H1 (cell line): ENCODE measurements around the gene ETF1.

Experiments
- CEBPB ChIP-seq: IDR thresholded peaks from 2 replicates; pipeline ENCODE4 v1.6.1; 2012; ENCODE audit warnings: low read depth, low read length
- CHD7 ChIP-seq: fragments of 300-600 bp; sonication (generic); IDR thresholded peaks from 2 replicates; pipeline ENCODE4 v1.7.1; 2012; ENCODE audit warnings: low read length, moderate library complexity, mild to moderate bottlenecking, inconsistent platforms; ENCODE audit not compliant: insufficient replicate concordance
- E2F6 ChIP-seq: IDR thresholded peaks from 2 replicates; pipeline ENCODE4 v1.6.1; 2012; ENCODE audit warnings: inconsistent platforms
- HDAC2 ChIP-seq, 2 experiments: fragments of 300-600 bp in 1 of 2; sonication (generic) in 1 of 2; IDR thresholded peaks; 2 replicates each; pipeline ENCODE4 v1.6.1; 2011 to 2012; ENCODE audit warnings: low read depth in 2 of 2, low read length in 2 of 2, mild to moderate bottlenecking in 2 of 2, moderate library complexity in 2 of 2, borderline replicate concordance in 1 of 2, inconsistent platforms in 1 of 2
- HDAC6 ChIP-seq: IDR thresholded peaks from one replicate; pipeline ENCODE4 v1.7.1; 2012; ENCODE audit warnings: low read depth, mild to moderate bottlenecking, inconsistent platforms, low read length, moderate library complexity
- JUN ChIP-seq: IDR thresholded peaks from 2 replicates; pipeline ENCODE4 v1.6.1; 2011; ENCODE audit warnings: low read depth, mild to moderate bottlenecking, improper control_type of control experiment, low read length
- JUND ChIP-seq: IDR thresholded peaks from 2 replicates; pipeline ENCODE4 v1.6.1; 2011; ENCODE audit warnings: mild to moderate bottlenecking, improper control_type of control experiment, low read length
- RAD21 ChIP-seq, 2 experiments: IDR thresholded peaks in 1 of 2; conservative IDR thresholded peaks in 1 of 2; 2 replicates each; pipeline ENCODE4 v1.6.1; 2011; ENCODE audit warnings: low read depth in 2 of 2, low read length in 2 of 2, improper control_type of control experiment in 1 of 2, inconsistent platforms in 1 of 2, mild to moderate bottlenecking in 1 of 2, moderate library complexity in 1 of 2
- SIRT6 ChIP-seq: IDR thresholded peaks from one replicate; pipeline ENCODE4 v1.7.1; 2012; ENCODE audit warnings: low read length, inconsistent platforms
- TF ChIP-seq, protein P1 (sequence below), 3 experiments: IDR thresholded peaks; 1 replicate in 2 of 3; 2 replicates in 1 of 3; pipeline versions ENCODE4 v1.5.1 to v1.6.1; 2011; ENCODE audit warnings: low read length in 3 of 3, mild to moderate bottlenecking in 3 of 3, inconsistent platforms in 2 of 3, low read depth in 1 of 3, moderate library complexity in 1 of 3; ENCODE audit not compliant: insufficient read depth in 1 of 3; ENCODE audit errors: control extremely low read depth in 1 of 3

- TF ChIP-seq, protein P1, sequence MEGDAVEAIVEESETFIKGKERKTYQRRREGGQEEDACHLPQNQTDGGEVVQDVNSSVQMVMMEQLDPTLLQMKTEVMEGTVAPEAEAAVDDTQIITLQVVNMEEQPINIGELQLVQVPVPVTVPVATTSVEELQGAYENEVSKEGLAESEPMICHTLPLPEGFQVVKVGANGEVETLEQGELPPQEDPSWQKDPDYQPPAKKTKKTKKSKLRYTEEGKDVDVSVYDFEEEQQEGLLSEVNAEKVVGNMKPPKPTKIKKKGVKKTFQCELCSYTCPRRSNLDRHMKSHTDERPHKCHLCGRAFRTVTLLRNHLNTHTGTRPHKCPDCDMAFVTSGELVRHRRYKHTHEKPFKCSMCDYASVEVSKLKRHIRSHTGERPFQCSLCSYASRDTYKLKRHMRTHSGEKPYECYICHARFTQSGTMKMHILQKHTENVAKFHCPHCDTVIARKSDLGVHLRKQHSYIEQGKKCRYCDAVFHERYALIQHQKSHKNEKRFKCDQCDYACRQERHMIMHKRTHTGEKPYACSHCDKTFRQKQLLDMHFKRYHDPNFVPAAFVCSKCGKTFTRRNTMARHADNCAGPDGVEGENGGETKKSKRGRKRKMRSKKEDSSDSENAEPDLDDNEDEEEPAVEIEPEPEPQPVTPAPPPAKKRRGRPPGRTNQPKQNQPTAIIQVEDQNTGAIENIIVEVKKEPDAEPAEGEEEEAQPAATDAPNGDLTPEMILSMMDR (IDR thresholded peaks at IDR 0.05; ENCODE audit: control extremely low read depth in 1 of 3, insufficient read depth in 1 of 3, low read depth in 1 of 3, low read length in 3 of 3), result no peak
- no peak for TF ChIP-seq JUN
- TF ChIP-seq E2F6, result no peak
- TF ChIP-seq HDAC6, result no peak
- TF ChIP-seq RAD21 (IDR thresholded peaks at IDR 0.05 in 1 of 2, conservative IDR thresholded peaks at IDR 0.05 in 1 of 2; ENCODE audit: low read depth in 2 of 2, low read length in 2 of 2), result no peak
- no peak for TF ChIP-seq SIRT6
- TF ChIP-seq CEBPB, result no peak
- TF ChIP-seq CHD7, result no peak
- no peak for TF ChIP-seq JUND
- no peak for TF ChIP-seq HDAC2 (IDR thresholded peaks at IDR 0.05; ENCODE audit: borderline replicate concordance in 1 of 2, low read depth in 2 of 2, low read length in 2 of 2)
Measured at GRCh38 chr5:138529812-138530211, 13.2 kb downstream of the ETF1 start.
